GM10266 (cell line): ENCODE results near the gene STRAP.
"Not testable (repeated sequence)": the region's sequence is repeated elsewhere in the genome, so short reads cannot be mapped to it uniquely, and the experiment has no call there.

ENCODE experiments used
- DNase-seq: peaks from one replicate; pipeline ENCODE4 v3.0.0; 2012; ENCODE audit errors: extremely low spot score
- TF ChIP-seq, protein P1 (sequence below): IDR thresholded peaks from 2 replicates; pipeline ENCODE4 v1.5.1; 2012; ENCODE audit warnings: mild to moderate bottlenecking, low read depth; ENCODE audit not compliant: control insufficient read depth, insufficient read depth; ENCODE audit errors: missing control alignments

STRAP gene

DNA sequence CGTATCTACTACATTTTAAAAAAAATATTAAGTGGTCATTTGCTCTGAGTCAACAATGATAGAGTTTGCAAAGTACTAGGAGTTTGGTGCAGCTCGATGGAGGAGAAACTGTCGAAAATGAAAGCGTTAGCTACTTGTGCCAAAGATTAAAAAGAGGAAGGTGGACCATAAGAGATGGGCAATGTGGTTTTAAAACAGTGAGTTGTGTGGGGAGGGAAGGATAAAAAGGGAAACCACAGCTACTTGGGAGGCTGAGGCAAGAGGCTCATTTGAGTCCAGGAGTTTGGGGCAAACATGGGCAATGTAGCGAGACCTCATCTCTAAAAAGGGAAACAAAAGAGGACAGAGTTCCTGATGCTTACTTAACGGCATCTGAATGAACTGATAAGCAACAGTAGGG, 18.2 kb upstream of the STRAP start:
- TF ChIP-seq, protein P1, sequence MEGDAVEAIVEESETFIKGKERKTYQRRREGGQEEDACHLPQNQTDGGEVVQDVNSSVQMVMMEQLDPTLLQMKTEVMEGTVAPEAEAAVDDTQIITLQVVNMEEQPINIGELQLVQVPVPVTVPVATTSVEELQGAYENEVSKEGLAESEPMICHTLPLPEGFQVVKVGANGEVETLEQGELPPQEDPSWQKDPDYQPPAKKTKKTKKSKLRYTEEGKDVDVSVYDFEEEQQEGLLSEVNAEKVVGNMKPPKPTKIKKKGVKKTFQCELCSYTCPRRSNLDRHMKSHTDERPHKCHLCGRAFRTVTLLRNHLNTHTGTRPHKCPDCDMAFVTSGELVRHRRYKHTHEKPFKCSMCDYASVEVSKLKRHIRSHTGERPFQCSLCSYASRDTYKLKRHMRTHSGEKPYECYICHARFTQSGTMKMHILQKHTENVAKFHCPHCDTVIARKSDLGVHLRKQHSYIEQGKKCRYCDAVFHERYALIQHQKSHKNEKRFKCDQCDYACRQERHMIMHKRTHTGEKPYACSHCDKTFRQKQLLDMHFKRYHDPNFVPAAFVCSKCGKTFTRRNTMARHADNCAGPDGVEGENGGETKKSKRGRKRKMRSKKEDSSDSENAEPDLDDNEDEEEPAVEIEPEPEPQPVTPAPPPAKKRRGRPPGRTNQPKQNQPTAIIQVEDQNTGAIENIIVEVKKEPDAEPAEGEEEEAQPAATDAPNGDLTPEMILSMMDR, result no peak
- no peak for DNase-seq

DNA sequence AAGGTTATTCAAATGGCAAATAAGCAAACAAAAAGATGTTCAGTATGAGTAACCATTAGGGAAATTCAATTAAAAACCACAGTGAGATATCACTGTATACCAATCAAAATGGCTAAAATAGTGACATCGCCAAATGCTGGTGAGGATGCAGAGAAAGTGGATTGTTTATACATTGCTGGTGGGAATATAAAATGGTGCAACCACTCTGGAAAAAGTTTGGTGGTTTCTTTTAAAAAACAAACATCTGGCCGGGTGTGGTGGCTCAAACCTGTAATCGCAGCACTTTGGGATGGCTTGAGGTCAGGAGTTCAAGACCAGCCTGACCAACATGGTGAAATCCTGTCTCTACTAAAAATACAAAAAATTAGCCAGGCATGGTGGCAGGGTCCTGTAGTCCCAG, 14.0 kb upstream of the STRAP start:
- TF ChIP-seq, protein P1, result no peak
- no peak for DNase-seq

DNA sequence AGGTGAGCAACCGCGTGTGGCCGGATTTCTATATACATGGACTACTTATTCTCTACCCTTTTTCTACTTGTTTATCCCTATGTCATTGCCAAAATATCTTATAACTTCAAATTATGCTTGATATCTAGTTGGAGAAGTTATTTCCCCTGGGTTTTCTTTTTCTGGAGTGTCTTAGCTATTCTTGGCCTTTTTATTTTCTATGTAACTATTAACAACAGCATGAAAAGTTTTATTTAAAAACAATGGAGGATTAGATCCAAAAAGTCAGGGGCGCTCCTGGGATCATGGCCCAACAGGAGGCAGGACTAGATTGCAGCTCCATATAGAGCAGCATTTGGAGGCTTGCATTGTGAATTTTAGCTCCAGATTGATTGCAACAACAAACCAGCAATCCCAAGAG, 8.6 kb upstream of the STRAP start:
- no peak for DNase-seq

DNA sequence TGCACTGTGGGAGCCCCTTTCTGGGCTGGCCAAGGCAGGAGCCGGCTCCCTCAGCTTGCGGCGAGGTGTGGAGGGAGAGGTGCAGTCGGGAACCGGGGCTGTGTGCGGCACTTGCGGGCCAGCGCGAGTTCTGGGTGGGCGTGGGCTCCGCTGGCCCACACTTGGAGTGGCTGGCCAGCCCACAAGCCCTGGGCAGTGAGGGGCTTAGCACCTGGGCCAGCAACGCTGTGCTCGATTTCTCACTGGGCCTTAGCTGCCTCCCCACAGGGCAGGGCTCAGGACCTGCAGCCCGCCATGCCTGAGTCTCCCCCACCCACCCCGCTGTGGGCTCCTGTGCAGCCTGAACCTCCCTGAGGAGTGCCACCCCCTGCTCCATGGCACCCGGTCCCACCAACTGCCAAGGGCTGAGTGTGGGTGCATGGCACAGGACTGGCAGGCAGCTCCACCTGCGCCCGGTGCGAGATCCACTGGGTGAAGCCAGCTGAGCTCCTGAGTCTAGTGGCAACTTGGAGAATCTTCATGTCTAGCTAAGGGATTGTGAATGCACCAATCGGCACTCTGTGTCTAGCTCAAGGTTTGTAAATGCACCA, 7.5 kb upstream of the STRAP start:
- not testable (repeated sequence) for DNase-seq

More for the DNA sequence above, 8.6 kb upstream of the STRAP start:
- TF ChIP-seq, protein P1, result no peak

DNA sequence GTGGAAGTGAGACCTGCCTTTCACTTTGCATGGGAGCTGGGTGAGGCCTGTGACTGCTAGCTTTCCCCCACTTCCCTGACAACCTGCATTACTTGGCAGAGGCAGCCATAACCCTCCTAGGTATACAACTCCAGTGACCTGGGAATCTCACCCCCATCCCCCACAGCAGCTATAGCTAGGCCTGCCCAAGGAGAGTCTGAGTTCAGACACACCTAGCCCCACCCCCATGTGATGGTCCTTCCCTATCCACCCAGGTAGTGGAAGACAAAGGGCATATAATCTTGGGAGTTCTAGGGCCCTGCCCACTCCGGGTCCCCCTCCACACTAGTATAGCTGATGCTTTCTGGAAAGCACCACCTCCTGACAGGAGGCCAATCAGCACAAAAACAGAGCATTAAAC, 6.3 kb upstream of the STRAP start:
- TF ChIP-seq, protein P1, result no peak
- no peak for DNase-seq

- TF ChIP-seq, protein P1, result no peak
- no peak for DNase-seq
Observed at GRCh38 chr12:15879413-15879812, 2.8 kb upstream of the STRAP start.

DNA sequence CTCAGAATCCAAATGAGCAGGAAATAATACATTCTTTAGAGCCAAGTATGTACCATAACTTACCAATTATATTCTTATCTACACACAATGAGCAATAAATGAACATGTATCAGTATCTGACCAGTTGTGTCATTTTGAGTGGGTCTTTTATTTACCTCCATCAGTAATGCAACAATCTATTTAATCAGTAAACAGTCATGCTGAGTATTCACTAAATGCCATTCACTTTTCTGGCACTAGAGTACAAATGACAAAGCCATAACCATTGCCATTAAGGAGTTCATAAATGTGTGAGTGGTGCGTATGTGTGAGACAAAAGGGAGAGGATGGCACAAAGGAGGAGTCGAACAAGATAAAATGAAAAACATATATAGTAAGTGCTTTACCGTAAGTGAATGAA, 1.5 kb upstream of the STRAP start:
- TF ChIP-seq, protein P1, result no peak
- DNase-seq, result no peak

DNA sequence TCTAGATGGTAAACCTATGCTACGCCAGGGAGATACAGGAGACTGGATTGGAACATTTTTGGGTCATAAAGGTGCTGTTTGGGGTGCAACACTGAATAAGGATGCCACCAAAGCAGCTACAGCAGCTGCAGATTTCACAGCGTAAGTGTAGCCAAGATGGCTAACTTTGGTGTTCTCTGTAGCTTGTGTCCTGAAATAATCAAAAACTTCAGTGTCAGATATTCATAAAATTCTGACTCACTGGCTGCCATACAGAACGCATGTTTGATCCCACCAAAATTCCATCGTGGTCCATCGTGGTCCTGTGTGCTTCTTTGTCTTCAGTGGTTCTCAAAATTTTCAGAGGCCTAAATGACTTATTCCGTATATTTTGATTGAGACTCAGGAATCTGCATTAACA, 1.3 kb downstream of the STRAP start:
- DNase-seq, result no peak
- TF ChIP-seq, protein P1, result no peak
